Endothelial cell of umbilical vein (primary cell): ENCODE measurements around the gene NT5C. TPM values are rescaled to one million over a fixed set of nuclear protein-coding genes. Genes with fewer than 3 reads are reported as not detected.

Source experiments
- BruUV-seq: library from RNA; stranded (reverse); fragments of 400-500 nt; replicated peaks from 2 replicates; lab custom pipeline; 2021; lab: Mats Ljungman, UMichigan
- CTCF ChIA-PET: fragments of 300-600, 350-600 bp; sonication (Branson Sonifier 250); formaldehyde crosslinking; loops from one replicate; lab custom pipeline; 2021; ENCODE audit warnings: antibody characterized with exemption, inconsistent platforms; lab: Charles Lee
- POLR2A ChIA-PET: fragments of 300-600, 350-600 bp; sonication (Branson Sonifier 250); formaldehyde crosslinking; loops from one replicate; lab custom pipeline; 2021; ENCODE audit warnings: antibody characterized with exemption, inconsistent platforms; lab: Charles Lee
- DNase-seq: peaks from one replicate; pipeline ENCODE4 v3.0.0-alpha.2; 2011; ENCODE audit warnings: low read depth, low spot score
- FAIRE-seq: peaks from 2 replicates; lab custom pipeline; 2011; peaks lifted over from hg19 to GRCh38; lab: Jason Lieb, UNC
- H2AFZ ChIP-seq: 2 replicates; pipeline ENCODE4 v1.6.0; 2012; ENCODE audit warnings: low read depth, low read length, control low read depth, inconsistent platforms
- H3K27ac ChIP-seq: 2 replicates; pipeline ENCODE4 v1.5.1; 2011; ENCODE audit warnings: low read depth, mild to moderate bottlenecking, control low read depth, low read length, moderate library complexity; ENCODE audit not compliant: insufficient read depth
- H3K27me3 ChIP-seq, 2 experiments: 2 replicates each; pipeline versions ENCODE4 v1.6.0 to v1.6.1; 2011; ENCODE audit warnings: low read length in 2 of 2, mixed read lengths in 1 of 2; ENCODE audit not compliant: control insufficient read depth in 2 of 2, insufficient read depth in 2 of 2
- H3K36me3 ChIP-seq, 2 experiments: 2 replicates in 1 of 2; 3 replicates in 1 of 2; pipeline ENCODE4 v1.5.1; 2011; ENCODE audit warnings: low read length in 2 of 2, mild to moderate bottlenecking in 1 of 2, moderate library complexity in 1 of 2; ENCODE audit not compliant: control insufficient read depth in 2 of 2, insufficient read depth in 2 of 2; ENCODE audit errors: extremely low read depth in 1 of 2
- H3K4me1 ChIP-seq: 3 replicates; pipeline ENCODE4 v1.5.1; 2011; ENCODE audit warnings: mild to moderate bottlenecking, low read length; ENCODE audit not compliant: control insufficient read depth, insufficient read depth; ENCODE audit errors: extremely low read depth
- H3K4me2 ChIP-seq: 2 replicates; pipeline ENCODE4 v1.6.1; 2011; ENCODE audit warnings: low read length, control low read depth, mixed read lengths; ENCODE audit not compliant: insufficient read depth
- H3K4me3 ChIP-seq, 3 experiments: fragments of 200-600 bp in 1 of 3; sonication (generic), shearing (Covaris generic) in 1 of 3; replicated peaks in 1 of 3; 2 replicates each; pipeline ENCODE4 v1.5.1; 2011 to 2016; ENCODE audit warnings: control low read depth in 3 of 3, low read length in 3 of 3, mild to moderate bottlenecking in 2 of 3, inconsistent platforms in 1 of 3, low read depth in 1 of 3, moderate library complexity in 1 of 3; ENCODE audit not compliant: insufficient read depth in 1 of 3
- H3K79me2 ChIP-seq: 2 replicates; pipeline ENCODE4 v1.6.0; 2012; ENCODE audit warnings: low read length, inconsistent platforms; ENCODE audit not compliant: control insufficient read depth, insufficient read depth
- H3K9ac ChIP-seq: replicated peaks from 2 replicates; pipeline ENCODE3; 2011; ENCODE audit warnings: low read length, control low read depth; ENCODE audit not compliant: insufficient read depth; ENCODE audit errors: extremely low read depth
- H3K9me1 ChIP-seq: replicated peaks from 3 replicates; pipeline ENCODE4 v1.6.0; 2011; ENCODE audit warnings: mild to moderate bottlenecking, low read length; ENCODE audit not compliant: control insufficient read depth, insufficient read depth; ENCODE audit errors: extremely low read depth
- H3K9me3 ChIP-seq: replicated peaks from 2 replicates; pipeline ENCODE4 v1.5.1; 2012; ENCODE audit warnings: low read length, inconsistent platforms; ENCODE audit not compliant: control insufficient read depth, insufficient read depth
- H4K20me1 ChIP-seq: replicated peaks from 2 replicates; pipeline ENCODE3; 2011; ENCODE audit warnings: mild to moderate bottlenecking, low read length; ENCODE audit not compliant: control insufficient read depth, insufficient read depth; ENCODE audit errors: extremely low read depth
- EZH2 ChIP-seq: IDR thresholded peaks from 2 replicates; pipeline ENCODE4 v1.6.1; 2012; ENCODE audit warnings: borderline replicate concordance, low read depth, mild to moderate bottlenecking, moderate library complexity, low read length, inconsistent platforms; ENCODE audit not compliant: severe bottlenecking
- FOS ChIP-seq: IDR thresholded peaks from 2 replicates; pipeline ENCODE4 v1.6.1; 2011; ENCODE audit warnings: mild to moderate bottlenecking, low read length, moderate library complexity, borderline replicate concordance; ENCODE audit not compliant: insufficient read depth
- GATA2 ChIP-seq: IDR thresholded peaks from 2 replicates; pipeline ENCODE4 v1.7.0; 2011; ENCODE audit warnings: low read depth, mild to moderate bottlenecking, moderate library complexity, mixed read lengths, low read length; ENCODE audit not compliant: insufficient read length, insufficient read depth
- JUN ChIP-seq: IDR thresholded peaks from 2 replicates; pipeline ENCODE4 v1.6.1; 2011; ENCODE audit warnings: borderline replicate concordance, low read depth; ENCODE audit not compliant: insufficient read length, insufficient read depth
- MYC ChIP-seq: IDR thresholded peaks from one replicate; pipeline ENCODE4 v1.6.1; 2011; ENCODE audit warnings: mild to moderate bottlenecking, low read depth, low read length
- POLR2A ChIP-seq: IDR thresholded peaks from 2 replicates; pipeline ENCODE4 v1.6.1; 2012; ENCODE audit warnings: low read depth, mild to moderate bottlenecking, control low read depth, low read length
- POLR2AphosphoS5 ChIP-seq: IDR thresholded peaks from 2 replicates; pipeline ENCODE4 v1.6.1; 2012; ENCODE audit warnings: low read depth, mild to moderate bottlenecking, control low read depth, low read length, moderate library complexity; ENCODE audit not compliant: insufficient read depth
- dilution Hi-C: fragments of 300-500 bp; cut with MboI; formaldehyde crosslinking; loops from one replicate; pipeline ENCODE4 v1.15.0; 2019; ENCODE audit warnings: low sequenced_read_pairs; ENCODE audit not compliant: extremely low pct_ligation_motif_present
- intact Hi-C: fragments of 100-400 bp; cut with micrococcal nuclease; formaldehyde crosslinking; loops from one replicate; pipeline ENCODE4 v1.10.0; 2022
- polyA plus RNA-seq, 4 experiments: library from polyadenylated mRNA; depleted of rRNA in 3 of 4; stranded (reverse) in 3 of 4; unstranded in 1 of 4; fragments of >200 nt; gene quantifications; 2 replicates each; pipeline versions ENCODE4 v1.2.1 to v1.2.3, GENCODE V29; 2011 to 2012; ENCODE audit warnings: missing spikeins in 1 of 4
- total RNA-seq: library from RNA; stranded (reverse); gene quantifications from 2 replicates; pipeline ENCODE4 v1.2.3, GENCODE V29; 2021
- TF ChIP-seq, protein P1 (sequence below), 2 donors: IDR thresholded peaks; 1 replicate in 1 of 2; 2 replicates in 1 of 2; pipeline ENCODE4 v1.5.1; 2011; ENCODE audit warnings: low read length in 2 of 2, mild to moderate bottlenecking in 2 of 2, moderate library complexity in 2 of 2, control low read depth in 1 of 2, inconsistent platforms in 1 of 2, low read depth in 1 of 2; ENCODE audit not compliant: insufficient read depth in 1 of 2; ENCODE audit errors: extremely low read depth in 1 of 2
- TF ChIP-seq, protein P2 (sequence below): IDR thresholded peaks from 2 replicates; pipeline ENCODE4 v1.6.1; 2011; ENCODE audit not compliant: insufficient read depth, insufficient read length

NT5C gene
- total and polyA plus RNA-seq, 2 donors (not counting 3 experiments of a cell fraction or from before 2014, with no cell fraction given), result 29.1 to 39.2 TPM

DNA sequence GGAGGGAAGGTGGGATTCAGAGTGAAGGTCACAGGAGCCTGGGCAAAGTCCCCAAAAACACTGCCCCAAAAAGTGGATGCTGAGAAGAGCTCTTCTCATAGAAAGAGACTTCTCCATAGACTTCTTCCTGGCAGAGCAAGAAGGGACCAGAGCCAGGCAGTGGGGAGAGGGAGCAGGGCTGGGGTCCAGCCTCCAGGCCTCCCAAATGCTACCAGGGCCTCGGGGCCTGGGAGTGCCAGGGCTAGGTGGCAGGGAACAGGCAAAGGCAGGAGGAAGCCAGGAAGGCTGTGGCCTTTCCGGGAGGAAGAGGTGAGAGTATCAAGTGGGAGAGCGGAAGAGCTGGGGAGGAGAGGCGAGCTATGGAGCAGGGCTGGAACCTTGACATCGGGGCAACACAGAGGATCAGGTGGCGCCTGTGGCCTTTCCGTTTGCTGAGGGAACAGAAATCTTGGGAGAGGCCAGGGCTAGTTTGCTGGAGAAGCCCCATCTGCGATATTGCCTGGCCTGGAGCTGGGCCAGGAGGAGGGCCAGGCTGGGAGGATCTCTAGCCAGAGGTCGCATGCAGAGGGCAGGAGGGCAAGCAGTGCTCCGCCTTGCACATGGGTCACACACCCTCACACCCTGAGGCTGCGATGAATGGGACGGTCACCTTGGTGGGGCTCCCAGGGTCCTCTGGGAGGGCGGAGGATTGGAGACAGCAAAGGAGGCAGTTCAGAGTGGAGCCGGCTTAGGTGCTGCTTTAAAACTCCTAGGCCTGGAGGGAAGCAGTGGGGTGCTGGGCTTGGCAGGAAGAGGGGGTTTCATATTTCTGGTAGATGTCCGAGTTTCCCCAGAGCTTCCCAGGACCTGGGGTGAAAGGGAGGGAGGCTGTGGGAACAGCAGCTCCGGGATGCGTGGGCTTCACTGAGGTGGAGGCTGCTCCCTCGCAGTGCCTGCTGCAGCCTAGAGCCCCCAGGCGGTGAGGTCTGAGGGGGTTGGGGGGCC lies 40.4 kb downstream of the NT5C start:
- H3K9me1 ChIP-seq, result no peaks in the 10 kb centered on the region
- DNase-seq (no peak), FAIRE-seq (peak; percentile 87)
- peaks cover 38% of the 10 kb centered on the region for H3K4me1 ChIP-seq
- H4K20me1 ChIP-seq, result no peaks in the 10 kb centered on the region
- peak overlapping the region; percentile 36 for H3K27ac ChIP-seq
- intact Hi-C loops (no loop called here), dilution Hi-C loops (no loop called here)
- peak overlapping the region; percentile 19 for H3K9ac ChIP-seq
- no TSS peak for BruUV-seq
- no peak for TF ChIP-seq GATA2
- TF ChIP-seq EZH2, result no peak
- no peak for TF ChIP-seq POLR2A
- TF ChIP-seq MYC, result no peak
- no peak for TF ChIP-seq FOS
- TF ChIP-seq, protein P1, sequence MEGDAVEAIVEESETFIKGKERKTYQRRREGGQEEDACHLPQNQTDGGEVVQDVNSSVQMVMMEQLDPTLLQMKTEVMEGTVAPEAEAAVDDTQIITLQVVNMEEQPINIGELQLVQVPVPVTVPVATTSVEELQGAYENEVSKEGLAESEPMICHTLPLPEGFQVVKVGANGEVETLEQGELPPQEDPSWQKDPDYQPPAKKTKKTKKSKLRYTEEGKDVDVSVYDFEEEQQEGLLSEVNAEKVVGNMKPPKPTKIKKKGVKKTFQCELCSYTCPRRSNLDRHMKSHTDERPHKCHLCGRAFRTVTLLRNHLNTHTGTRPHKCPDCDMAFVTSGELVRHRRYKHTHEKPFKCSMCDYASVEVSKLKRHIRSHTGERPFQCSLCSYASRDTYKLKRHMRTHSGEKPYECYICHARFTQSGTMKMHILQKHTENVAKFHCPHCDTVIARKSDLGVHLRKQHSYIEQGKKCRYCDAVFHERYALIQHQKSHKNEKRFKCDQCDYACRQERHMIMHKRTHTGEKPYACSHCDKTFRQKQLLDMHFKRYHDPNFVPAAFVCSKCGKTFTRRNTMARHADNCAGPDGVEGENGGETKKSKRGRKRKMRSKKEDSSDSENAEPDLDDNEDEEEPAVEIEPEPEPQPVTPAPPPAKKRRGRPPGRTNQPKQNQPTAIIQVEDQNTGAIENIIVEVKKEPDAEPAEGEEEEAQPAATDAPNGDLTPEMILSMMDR (IDR thresholded peaks at IDR 0.05; ENCODE audit: extremely low read depth in 1 of 2, insufficient read depth in 1 of 2, low read depth in 1 of 2, low read length in 2 of 2), result no peak
- TF ChIP-seq, protein P2, sequence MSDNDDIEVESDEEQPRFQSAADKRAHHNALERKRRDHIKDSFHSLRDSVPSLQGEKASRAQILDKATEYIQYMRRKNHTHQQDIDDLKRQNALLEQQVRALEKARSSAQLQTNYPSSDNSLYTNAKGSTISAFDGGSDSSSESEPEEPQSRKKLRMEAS, result no peak
- no peak for TF ChIP-seq JUN
- TF ChIP-seq POLR2AphosphoS5, result no peak
- H3K4me3 ChIP-seq, result peak overlapping the region in 1 of 3 experiments; percentile 24
- no peaks in the 10 kb centered on the region for H3K36me3 ChIP-seq
- ChIA-PET CTCF (interaction anchor here (0.6 to 2.0 kb wide), 8 partner anchors 9 to 111 kb away, joined by 3 to 24 read pairs (median 4); partner anchors contain the start of gene ARMC7), POLR2A (interaction anchor here (1.2 kb wide), 1 partner anchor 14 kb away, joined by 3 read pairs; no protein-coding TSS in a partner anchor)
- H3K79me2 ChIP-seq, result no peaks in the 10 kb centered on the region
- no peaks in the 10 kb centered on the region for H3K27me3 ChIP-seq
- peak overlapping the region; percentile 45 for H3K4me2 ChIP-seq
- H2AFZ ChIP-seq, result peak overlapping the region; percentile 23
- H3K9me3 ChIP-seq, result no peaks in the 10 kb centered on the region
